HG03095 (cell line): ENCODE measurements around the gene ZMYM4.
"Not testable (repeated sequence)": the region's sequence is repeated elsewhere in the genome, so short reads cannot be mapped to it uniquely, and the experiment has no call there.

Experiments used
- ATAC-seq: cut with Tn5 transposase; IDR thresholded peaks from one replicate; pipeline ENCODE4 v1.9.1; 2021; ENCODE audit warnings: moderate library complexity; ENCODE audit not compliant: unreplicated experiment

Gene ZMYM4

GRCh38 chr1:35320937-35321336 lies 52.4 kb downstream of the ZMYM4 start:
- ATAC-seq: no peak

- no peak for ATAC-seq
Observed at GRCh38 chr1:35324486-35324885, 56.0 kb downstream of the ZMYM4 start.

GRCh38 chr1:35326246-35326866 lies 57.8 kb downstream of the ZMYM4 start:
- ATAC-seq: no peak

- not testable (repeated sequence) for ATAC-seq
Observed at GRCh38 chr1:35331618-35332017, 63.1 kb downstream of the ZMYM4 start.

GRCh38 chr1:35334485-35334884 lies 66.0 kb downstream of the ZMYM4 start:
- ATAC-seq: no peak

GRCh38 chr1:35340519-35340918 lies 72.0 kb downstream of the ZMYM4 start:
- ATAC-seq: no peak

GRCh38 chr1:35345439-35345981 lies 77.0 kb downstream of the ZMYM4 start:
- ATAC-seq: no peak

GRCh38 chr1:35350872-35351271 lies 82.4 kb downstream of the ZMYM4 start:
- ATAC-seq: no peak

- no peak for ATAC-seq
Observed at GRCh38 chr1:35359995-35360394, 91.5 kb downstream of the ZMYM4 start.

- no peak for ATAC-seq
Observed at GRCh38 chr1:35361638-35362037, 93.1 kb downstream of the ZMYM4 start.

GRCh38 chr1:35364741-35365140 lies 96.2 kb downstream of the ZMYM4 start:
- ATAC-seq: no peak

- ATAC-seq: no peak
Observed at GRCh38 chr1:35367914-35368313, 99.4 kb downstream of the ZMYM4 start.

- no peak for ATAC-seq
Observed at GRCh38 chr1:35369922-35370671, 101.6 kb downstream of the ZMYM4 start.

- ATAC-seq: no peak
Observed at GRCh38 chr1:35371506-35371905, 103.0 kb downstream of the ZMYM4 start.

- no peak for ATAC-seq
Observed at GRCh38 chr1:35377555-35377954, 109.0 kb downstream of the ZMYM4 start.

- no peak for ATAC-seq
Observed at GRCh38 chr1:35379317-35380000, 111.0 kb downstream of the ZMYM4 start.

GRCh38 chr1:35380111-35380510 lies 111.6 kb downstream of the ZMYM4 start:
- ATAC-seq: not testable (repeated sequence)

- no peak for ATAC-seq
Observed at GRCh38 chr1:35382107-35382506, 113.6 kb downstream of the ZMYM4 start.

- no peak for ATAC-seq
Observed at GRCh38 chr1:35386290-35386689, 117.8 kb downstream of the ZMYM4 start.

- ATAC-seq: no peak
Observed at GRCh38 chr1:35386959-35387358, 118.5 kb downstream of the ZMYM4 start.

GRCh38 chr1:35390600-35391494 lies 122.3 kb downstream of the ZMYM4 start:
- no peak for ATAC-seq
